Loucy (cell line): ENCODE measurements around the gene ASCL1.

ENCODE experiments used
- H2AFZ ChIP-seq: fragments of 200-600 bp; sonication (generic); 2 replicates; pipeline ENCODE4 v1.6.0; 2016; ENCODE audit warnings: antibody characterized with exemption, mild to moderate bottlenecking, low read length, moderate library complexity
- H3F3A ChIP-seq: fragments of 200-600 bp; 2 replicates; pipeline ENCODE4 v1.6.0; 2016; ENCODE audit warnings: antibody characterized with exemption, low read depth, mild to moderate bottlenecking
- H3K27me3 ChIP-seq: fragments of 200-600 bp; sonication (generic); 2 replicates; pipeline ENCODE4 v1.6.1; 2014; ENCODE audit warnings: low read length, mild to moderate bottlenecking; ENCODE audit not compliant: insufficient read depth, poor library complexity, severe bottlenecking
- H3K36me3 ChIP-seq: fragments of 200-600 bp; sonication (generic); 2 replicates; pipeline ENCODE4 v1.6.1; 2016; ENCODE audit warnings: low read length; ENCODE audit not compliant: insufficient read depth
- H3K4me1 ChIP-seq: fragments of 200-600 bp; sonication (generic); 2 replicates; pipeline ENCODE4 v1.5.1; 2014; ENCODE audit warnings: low read length, mild to moderate bottlenecking; ENCODE audit not compliant: insufficient read depth, poor library complexity, severe bottlenecking
- H3K4me2 ChIP-seq: fragments of 200-600 bp; sonication (generic); 2 replicates; pipeline ENCODE4 v1.6.0; 2014; ENCODE audit warnings: antibody characterized with exemption, low read length, low read depth, mild to moderate bottlenecking; ENCODE audit not compliant: poor library complexity, severe bottlenecking
- H3K4me3 ChIP-seq: fragments of 200-600 bp; sonication (generic); 2 replicates; pipeline ENCODE4 v1.5.1; 2014; ENCODE audit warnings: low read length, mild to moderate bottlenecking, mixed read lengths; ENCODE audit not compliant: poor library complexity, severe bottlenecking
- H3K79me2 ChIP-seq: fragments of 200-600 bp; sonication (generic); 2 replicates; pipeline ENCODE4 v1.6.1; 2014; ENCODE audit warnings: low read length; ENCODE audit not compliant: insufficient read depth
- H3K9ac ChIP-seq: fragments of 200-600 bp; sonication (generic); 2 replicates; pipeline ENCODE4 v1.6.0; 2014; ENCODE audit warnings: mild to moderate bottlenecking, low read depth, low read length, moderate library complexity; ENCODE audit not compliant: poor library complexity, severe bottlenecking
- H3K9me2 ChIP-seq: fragments of 200-600 bp; sonication (generic); replicated peaks from 2 replicates; pipeline ENCODE4 v1.6.1; 2016; ENCODE audit warnings: low read depth, low read length, mixed read lengths
- H3K9me3 ChIP-seq: fragments of 200-600 bp; sonication (generic); 2 replicates; pipeline ENCODE4 v1.6.1; 2014; ENCODE audit warnings: mild to moderate bottlenecking, antibody characterized with exemption, low read length, low read depth; ENCODE audit not compliant: insufficient read depth
- H4K20me1 ChIP-seq: fragments of 200-600 bp; sonication (generic); 2 replicates; pipeline ENCODE4 v1.6.0; 2014; ENCODE audit warnings: antibody characterized with exemption, low read length, mild to moderate bottlenecking; ENCODE audit not compliant: insufficient read depth, poor library complexity, severe bottlenecking
- CTCF ChIP-seq: fragments of 200-600 bp; sonication (generic); conservative IDR thresholded peaks from 2 replicates; pipeline ENCODE4 v1.5.1; 2014; ENCODE audit warnings: mild to moderate bottlenecking, antibody characterized with exemption, low read length
- EZH2phosphoT487 ChIP-seq: fragments of 200-600 bp; IDR thresholded peaks from 2 replicates; pipeline ENCODE4 v1.6.1; 2018; ENCODE audit warnings: antibody characterized with exemption, mild to moderate bottlenecking, moderate library complexity, borderline replicate concordance

ASCL1 gene

GRCh38 chr12:102958073-102958829, 777 bp downstream of the ASCL1 start:
- H2AFZ ChIP-seq: no peak overlapping the region
- no peaks in the 10 kb centered on the region for H3K9me3 ChIP-seq
- no peak overlapping the region for H3K9ac ChIP-seq
- no peaks in the 10 kb centered on the region for H3K79me2 ChIP-seq
- H3K4me2 ChIP-seq: no peak overlapping the region
- no peaks in the 10 kb centered on the region for H3F3A ChIP-seq
- no peak for TF ChIP-seq CTCF
- TF ChIP-seq EZH2phosphoT487: no peak
- no peaks in the 10 kb centered on the region for H3K27me3 ChIP-seq
- H4K20me1 ChIP-seq: no peaks in the 10 kb centered on the region
- H3K4me1 ChIP-seq: no peaks in the 10 kb centered on the region
- H3K9me2 ChIP-seq: no peaks in the 10 kb centered on the region
- no peak overlapping the region for H3K4me3 ChIP-seq
- H3K36me3 ChIP-seq: no peaks in the 10 kb centered on the region

GRCh38 chr12:102958830-102959176, 1.3 kb downstream of the ASCL1 start:
- Histone ChIP-seq H3K9ac (no peak overlapping the region), H3K4me2 (no peak overlapping the region)

GRCh38 chr12:102959391-102959790, 1.9 kb downstream of the ASCL1 start:
- H3K36me3 ChIP-seq: no peaks in the 10 kb centered on the region
- H3F3A ChIP-seq: no peaks in the 10 kb centered on the region
- no peaks in the 10 kb centered on the region for H3K9me3 ChIP-seq
- no peaks in the 10 kb centered on the region for H4K20me1 ChIP-seq
- H2AFZ ChIP-seq: no peak overlapping the region
- TF ChIP-seq CTCF (no peak), EZH2phosphoT487 (no peak)
- H3K79me2 ChIP-seq: no peaks in the 10 kb centered on the region
- no peaks in the 10 kb centered on the region for H3K4me1 ChIP-seq
- no peaks in the 10 kb centered on the region for H3K27me3 ChIP-seq
- no peak overlapping the region for H3K4me2 ChIP-seq
- no peak overlapping the region for H3K4me3 ChIP-seq
- no peak overlapping the region for H3K9ac ChIP-seq
- H3K9me2 ChIP-seq: no peaks in the 10 kb centered on the region

More at GRCh38 chr12:102958830-102959176, 1.3 kb downstream of the ASCL1 start:
- no peaks in the 10 kb centered on the region for H3K79me2 ChIP-seq
- H2AFZ ChIP-seq: no peak overlapping the region
- H3K9me3 ChIP-seq: no peaks in the 10 kb centered on the region
- no peaks in the 10 kb centered on the region for H3K36me3 ChIP-seq
- H4K20me1 ChIP-seq: no peaks in the 10 kb centered on the region
- H3K4me3 ChIP-seq: no peak overlapping the region
- no peaks in the 10 kb centered on the region for H3F3A ChIP-seq
- no peaks in the 10 kb centered on the region for H3K9me2 ChIP-seq
- TF ChIP-seq EZH2phosphoT487 (no peak), CTCF (no peak)
- H3K4me1 ChIP-seq: no peaks in the 10 kb centered on the region
- no peaks in the 10 kb centered on the region for H3K27me3 ChIP-seq
